IMR-90 (cell line): ENCODE measurements around the gene CCDC200. TPM values are rescaled to one million over a fixed set of nuclear protein-coding genes. Genes with fewer than 3 reads are reported as not detected.
A peak's percentile ranks its signal among the peaks of the same experiment; 100 is the strongest.
"Not testable (repeated sequence)": the region's sequence is repeated elsewhere in the genome, so short reads cannot be mapped to it uniquely, and the experiment has no call there.

Experiments
- ATAC-seq: fragments of 200-7000 bp; cut with Tn5 transposase; 2 replicates; pipeline ENCODE4 v1.9.1; 2020; ENCODE audit warnings: low read depth, mild to moderate bottlenecking, moderate library complexity
- Bru-seq: library from RNA; stranded (reverse); fragments of 400-500 nt; gene quantifications from one replicate; lab custom pipeline; 2021; lab: Mats Ljungman, UMichigan
- BruChase-seq, 2 experiments: library from RNA; stranded (reverse); fragments of 400-500 nt; gene quantifications; one replicate each; lab custom pipeline; 2021; lab: Mats Ljungman, UMichigan
- BruUV-seq: library from RNA; stranded (reverse); fragments of 400-500 nt; replicated peaks from 2 replicates; lab custom pipeline; 2021; lab: Mats Ljungman, UMichigan
- CTCF ChIA-PET: fragments of 300-600 bp; formaldehyde crosslinking; extraction: SDS; loops from one replicate; lab custom pipeline; 2021; ENCODE audit warnings: antibody characterized with exemption; lab: Yijun Ruan, JAX
- POLR2A ChIA-PET: fragments of 300-600 bp; sonication (Branson Sonifier 250); formaldehyde crosslinking; loops from one replicate; lab custom pipeline; 2022; ENCODE audit warnings: antibody characterized with exemption; ENCODE audit not compliant: unreplicated experiment; lab: Charles Lee
- DNase-seq: peaks from one replicate; pipeline ENCODE4 v3.0.0; 2013
- H2AFZ ChIP-seq: replicated peaks from 2 replicates; pipeline ENCODE3; 2013; ENCODE audit warnings: low read length, mild to moderate bottlenecking; ENCODE audit not compliant: poor library complexity
- H2AK5ac ChIP-seq: 2 replicates; pipeline ENCODE4 v1.6.1; 2013; ENCODE audit warnings: low read depth, low read length, inconsistent platforms
- H2AK9ac ChIP-seq: replicated peaks from 2 replicates; pipeline ENCODE3; 2013; ENCODE audit warnings: mild to moderate bottlenecking, low read depth, low read length, moderate library complexity; ENCODE audit not compliant: poor library complexity
- H2BK120ac ChIP-seq: 2 replicates; pipeline ENCODE4 v1.6.1; 2013; ENCODE audit warnings: low read depth, low read length, inconsistent platforms
- H2BK15ac ChIP-seq: 3 replicates; pipeline ENCODE4 v1.6.1; 2013; ENCODE audit warnings: low read depth, low read length, inconsistent platforms
- H2BK20ac ChIP-seq: 2 replicates; pipeline ENCODE4 v1.6.1; 2013; ENCODE audit warnings: low read depth, mild to moderate bottlenecking, inconsistent platforms, low read length, moderate library complexity
- H2BK5ac ChIP-seq: 2 replicates; pipeline ENCODE4 v1.6.1; 2013; ENCODE audit warnings: mild to moderate bottlenecking, low read depth, low read length, inconsistent platforms; ENCODE audit not compliant: poor library complexity, severe bottlenecking
- H3K14ac ChIP-seq: replicated peaks from 2 replicates; pipeline ENCODE4 v1.6.1; 2013; ENCODE audit warnings: low read depth, low read length, inconsistent platforms
- H3K18ac ChIP-seq: 2 replicates; pipeline ENCODE4 v1.6.1; 2013; ENCODE audit warnings: low read depth, low read length, control low read depth
- H3K23ac ChIP-seq: 2 replicates; pipeline ENCODE4 v1.6.1; 2013; ENCODE audit warnings: low read depth, low read length, inconsistent platforms
- H3K27ac ChIP-seq: 2 replicates; pipeline ENCODE4 v1.5.1; 2013; ENCODE audit warnings: mild to moderate bottlenecking, control low read depth, low read length; ENCODE audit not compliant: insufficient read depth
- H3K27me3 ChIP-seq: 2 replicates; pipeline ENCODE4 v1.6.1; 2013; ENCODE audit warnings: low read length; ENCODE audit not compliant: control insufficient read depth, insufficient read depth
- H3K36me3 ChIP-seq: 2 replicates; pipeline ENCODE4 v1.6.1; 2013; ENCODE audit warnings: low read length, mixed read lengths; ENCODE audit not compliant: control insufficient read depth, insufficient read depth
- H3K4ac ChIP-seq: 2 replicates; pipeline ENCODE4 v1.6.1; 2013; ENCODE audit warnings: low read depth, low read length, inconsistent platforms
- H3K4me1 ChIP-seq: 2 replicates; pipeline ENCODE4 v1.6.1; 2013; ENCODE audit warnings: low read length, mixed read lengths; ENCODE audit not compliant: control insufficient read depth, insufficient read depth
- H3K4me2 ChIP-seq: 2 replicates; pipeline ENCODE4 v1.6.1; 2013; ENCODE audit warnings: low read depth, mild to moderate bottlenecking, control low read depth, low read length, moderate library complexity
- H3K4me3 ChIP-seq: 2 replicates; pipeline ENCODE4 v1.5.1; 2013; ENCODE audit warnings: low read depth, mild to moderate bottlenecking, control low read depth, low read length, moderate library complexity; ENCODE audit not compliant: insufficient read depth
- H3K56ac ChIP-seq: 2 replicates; pipeline ENCODE4 v1.6.1; 2013; ENCODE audit warnings: low read length, inconsistent platforms; ENCODE audit not compliant: insufficient read depth; ENCODE audit errors: extremely low read depth
- H3K79me1 ChIP-seq, 2 experiments: 2 replicates each; pipeline ENCODE4 v1.6.1; 2013; ENCODE audit warnings: low read length in 2 of 2, inconsistent platforms in 1 of 2, low read depth in 1 of 2
- H3K9ac ChIP-seq: 2 replicates; pipeline ENCODE4 v1.6.1; 2013; ENCODE audit warnings: low read depth, low read length, control low read depth
- H3K9me1 ChIP-seq: 2 replicates; pipeline ENCODE4 v1.6.1; 2013; ENCODE audit warnings: low read length, inconsistent platforms; ENCODE audit not compliant: insufficient read depth
- H3K9me3 ChIP-seq: 2 replicates; pipeline ENCODE4 v1.6.1; 2013; ENCODE audit warnings: low read length; ENCODE audit not compliant: control insufficient read depth, insufficient read depth
- H4K20me1 ChIP-seq: 2 replicates; pipeline ENCODE4 v1.6.1; 2013; ENCODE audit warnings: low read length, inconsistent platforms; ENCODE audit not compliant: insufficient read depth
- H4K5ac ChIP-seq: 2 replicates; pipeline ENCODE4 v1.6.1; 2013; ENCODE audit warnings: mild to moderate bottlenecking, low read depth, low read length, control low read depth
- H4K8ac ChIP-seq, 2 experiments: 2 replicates each; pipeline ENCODE4 v1.6.1; 2013; ENCODE audit warnings: low read depth in 2 of 2, low read length in 2 of 2, control low read depth in 1 of 2, inconsistent platforms in 1 of 2
- H4K91ac ChIP-seq: 2 replicates; pipeline ENCODE4 v1.6.1; 2013; ENCODE audit warnings: low read depth, low read length, inconsistent platforms; ENCODE audit not compliant: insufficient read depth
- WGBS, 2 experiments: methylation state at CpG; one replicate each; pipeline versions ENCODE4 v1.1.5 to v1.1.7; 2013; ENCODE audit warnings: missing lambda C conversion rate in 2 of 2; ENCODE audit not compliant: insufficient read length in 1 of 2; ENCODE audit errors: extremely low coverage in 2 of 2; 5-methylcytosine and 5-hydroxymethylcytosine counted together
- dilution Hi-C: fragments of 300-500 bp; cut with HindIII; formaldehyde crosslinking; loops from one replicate; pipeline ENCODE4 v1.14.3; 2018; ENCODE audit warnings: low sequenced_read_pairs; ENCODE audit not compliant: unreplicated experiment
- in situ Hi-C: fragments of 300-500 bp; cut with MboI; formaldehyde crosslinking; loops from 3 replicates; pipeline ENCODE4 v1.14.3; 2019; ENCODE audit warnings: low sequenced_read_pairs, inconsistent platforms, mixed read lengths
- intact Hi-C: fragments of 100-400 bp; cut with micrococcal nuclease; formaldehyde crosslinking; loops from 2 replicates; pipeline ENCODE4 v1.10.0; 2022
- long read RNA-seq: library from polyadenylated mRNA; unstranded; transcript quantifications from one replicate; pipeline ENCODE4 v2.0.0, GENCODE V29; 2021; ENCODE audit not compliant: unreplicated experiment
- polyA plus RNA-seq, 3 experiments: library from polyadenylated mRNA; depleted of rRNA; stranded (reverse); fragments of >200 nt; gene quantifications; 2 replicates each; pipeline ENCODE4 v1.2.3, GENCODE V29; 2012; ENCODE audit warnings: low replicate concordance in 1 of 3
- total RNA-seq: library from RNA; depleted of rRNA; stranded (reverse); fragments of >200 nt; gene quantifications from 2 replicates; pipeline ENCODE4 v1.2.3, GENCODE V29; 2012; rRNA removed

Gene CCDC200
- total RNA-seq (not detected in 2 replicates), polyA plus RNA-seq (2012; rRNA removed) (not detected in 2 replicates), Bru-seq, nascent RNA (percentile 8 among the genes with signal in this experiment), BruChase-seq, experiment 1, labeled RNA remaining after a 6-hour chase (percentile 11 among the genes with signal in this experiment), BruChase-seq, experiment 2, labeled RNA remaining after a 2-hour chase (percentile 9 among the genes with signal in this experiment)
- polyA plus RNA-seq (2012; cell fraction: cytosol; rRNA removed): not detected in 2 replicates
- polyA plus RNA-seq (2012; cell fraction: nucleus; rRNA removed; ENCODE audit: low replicate concordance): not detected in 2 replicates
- long read RNA-seq, partial matches to known transcripts: 0 of 13 reads
- long read RNA-seq, other reads (novel, unspliced or antisense): 13 of 13 reads

- H3K4me1 ChIP-seq, ATAC-seq, H2AK5ac ChIP-seq, H2BK15ac ChIP-seq, H3K18ac ChIP-seq, H4K8ac ChIP-seq, POLR2A ChIA-PET, intact Hi-C loops, H3K56ac ChIP-seq, BruUV-seq, H3K27ac ChIP-seq, H3K9me1 ChIP-seq, H2BK120ac ChIP-seq, H2BK5ac ChIP-seq, dilution Hi-C loops, H2BK20ac ChIP-seq, H4K5ac ChIP-seq, H3K4ac ChIP-seq, H3K14ac ChIP-seq, H3K23ac ChIP-seq, H2AK9ac ChIP-seq, H3K4me2 ChIP-seq, H3K4me3 ChIP-seq, H3K9ac ChIP-seq, H4K91ac ChIP-seq, H4K20me1 ChIP-seq, H3K27me3 ChIP-seq, DNase-seq, H2AFZ ChIP-seq, in situ Hi-C loops, CTCF ChIA-PET, H3K9me3 ChIP-seq: not testable (repeated sequence)
- Histone ChIP-seq H3K36me3 (peaks cover 15% of the 10 kb centered on the region), H3K79me1 (peaks cover 0 to 11% of the 10 kb centered on the region in 2 experiments; a peak in 1 of 4 replicates)
- WGBS, 2 experiments: no CpG with 5 or more reads among the region's 7 CpGs
Observed at GRCh38 chr17:43228020-43228782, at the start of gene CCDC200. Gene CCDC200 (minus strand): TSS chr17:43228623. CDS start chr17:43228554, 69 bp downstream.

- H4K91ac ChIP-seq, H2BK15ac ChIP-seq, H3K79me1 ChIP-seq, H3K4me2 ChIP-seq, DNase-seq, H4K20me1 ChIP-seq, H2BK5ac ChIP-seq, H2AFZ ChIP-seq, H2AK5ac ChIP-seq, CTCF ChIA-PET, H3K36me3 ChIP-seq, H4K5ac ChIP-seq, H2BK120ac ChIP-seq, H3K18ac ChIP-seq, ATAC-seq, H3K9me3 ChIP-seq, dilution Hi-C loops, in situ Hi-C loops, H3K9ac ChIP-seq, H3K4me3 ChIP-seq, H3K9me1 ChIP-seq, H4K8ac ChIP-seq, H3K23ac ChIP-seq, H3K14ac ChIP-seq, intact Hi-C loops, H3K27me3 ChIP-seq, H2BK20ac ChIP-seq, H3K56ac ChIP-seq, H3K4ac ChIP-seq, H3K4me1 ChIP-seq, H3K27ac ChIP-seq, H2AK9ac ChIP-seq, POLR2A ChIA-PET: not testable (repeated sequence)
- no CpG with 5 or more reads among the region's 30 CpGs for WGBS, 2 experiments
- TSS peak; percentile 100 for BruUV-seq
Observed at GRCh38 chr17:43272914-43273313, 44.5 kb upstream of the CCDC200 start.
